H1 (cell line): ENCODE data around the gene MIF. TPM values are rescaled to one million over a fixed set of nuclear protein-coding genes. Genes with fewer than 3 reads are reported as not detected.

Experiments
- BACH1 ChIP-seq: IDR thresholded peaks from 2 replicates; pipeline ENCODE4 v1.6.1; 2012; ENCODE audit warnings: low read length, improper control_type of control experiment
- CHD2 ChIP-seq: IDR thresholded peaks from 2 replicates; pipeline ENCODE4 v1.6.1; 2012; ENCODE audit warnings: low read length, improper control_type of control experiment
- CREB1 ChIP-seq: IDR thresholded peaks from 2 replicates; pipeline ENCODE4 v1.6.1; 2012; ENCODE audit warnings: inconsistent platforms
- GABPA ChIP-seq: IDR thresholded peaks from 2 replicates; pipeline ENCODE4 v1.6.1; 2011; ENCODE audit warnings: mild to moderate bottlenecking, low read length, moderate library complexity, borderline replicate concordance; ENCODE audit not compliant: insufficient read depth
- KDM4A ChIP-seq: IDR thresholded peaks from one replicate; pipeline ENCODE4 v1.7.1; 2012; ENCODE audit warnings: low read depth, mild to moderate bottlenecking, moderate library complexity, low read length, inconsistent platforms; ENCODE audit not compliant: severe bottlenecking
- PHF8 ChIP-seq: fragments of 200-600 bp; sonication (generic); conservative IDR thresholded peaks from 2 replicates; pipeline ENCODE4 v1.7.1; 2012; ENCODE audit warnings: low read depth, mild to moderate bottlenecking, inconsistent platforms, low read length, moderate library complexity
- POLR2A ChIP-seq, 2 experiments: IDR thresholded peaks; 1 replicate in 1 of 2; 2 replicates in 1 of 2; pipeline ENCODE4 v1.6.1; 2011; ENCODE audit warnings: low read depth in 2 of 2, low read length in 2 of 2, mild to moderate bottlenecking in 2 of 2; ENCODE audit errors: control extremely low read depth in 1 of 2
- POLR2AphosphoS5 ChIP-seq: IDR thresholded peaks from 2 replicates; pipeline ENCODE4 v1.6.1; 2011; ENCODE audit warnings: low read depth, low read length
- RAD21 ChIP-seq, 2 experiments: IDR thresholded peaks in 1 of 2; conservative IDR thresholded peaks in 1 of 2; 2 replicates each; pipeline ENCODE4 v1.6.1; 2011; ENCODE audit warnings: low read depth in 2 of 2, low read length in 2 of 2, improper control_type of control experiment in 1 of 2, inconsistent platforms in 1 of 2, mild to moderate bottlenecking in 1 of 2, moderate library complexity in 1 of 2
- RBBP5 ChIP-seq: IDR thresholded peaks from 2 replicates; pipeline ENCODE4 v1.7.1; 2012; ENCODE audit warnings: low read depth, mild to moderate bottlenecking, inconsistent platforms, low read length, moderate library complexity, borderline replicate concordance
- SIN3A ChIP-seq, 2 experiments: IDR thresholded peaks in 1 of 2; conservative IDR thresholded peaks in 1 of 2; 2 replicates each; pipeline ENCODE4 v1.6.1; 2011 to 2012; ENCODE audit warnings: low read length in 2 of 2, improper control_type of control experiment in 1 of 2, low read depth in 1 of 2, mild to moderate bottlenecking in 1 of 2
- SP1 ChIP-seq: IDR thresholded peaks from 2 replicates; pipeline ENCODE4 v1.6.1; 2011; ENCODE audit warnings: low read depth, low read length
- SP4 ChIP-seq: IDR thresholded peaks from 2 replicates; pipeline ENCODE4 v1.6.1; 2012; ENCODE audit warnings: low read length, inconsistent platforms
- SRF ChIP-seq: IDR thresholded peaks from 2 replicates; pipeline ENCODE4 v1.6.1; 2011; ENCODE audit warnings: mild to moderate bottlenecking, low read depth, low read length, moderate library complexity
- TAF1 ChIP-seq: IDR thresholded peaks from 2 replicates; pipeline ENCODE4 v1.6.1; 2011; ENCODE audit warnings: mild to moderate bottlenecking, low read depth, low read length
- TBP ChIP-seq: IDR thresholded peaks from 2 replicates; pipeline ENCODE4 v1.6.1; 2011; ENCODE audit warnings: low read depth, low read length, improper control_type of control experiment
- TCF12 ChIP-seq: IDR thresholded peaks from 2 replicates; pipeline ENCODE4 v1.6.1; 2011; ENCODE audit warnings: low read depth, mild to moderate bottlenecking, low read length
- TEAD4 ChIP-seq: IDR thresholded peaks from 2 replicates; pipeline ENCODE4 v1.6.1; 2012; ENCODE audit warnings: low read depth, low read length, inconsistent platforms, mixed read lengths
- polyA plus RNA-seq, 7 experiments: library from polyadenylated mRNA; depleted of rRNA in 3 of 7; stranded (reverse) in 5 of 7; unstranded in 2 of 7; fragments of >200 nt in 5 of 7; fragments of 200-250 nt in 2 of 7; gene quantifications; 1 replicate in 5 of 7; 2 replicates in 1 of 7; 4 replicates in 1 of 7; pipeline versions ENCODE4 v1.2.1 to v1.2.3, GENCODE V29; 2011 to 2013; ENCODE audit warnings: missing spikeins in 2 of 7, mixed read lengths in 2 of 7
- total RNA-seq: library from RNA; stranded (reverse); fragmentation: NEBNext Ultra II Directional; extraction: Animal tissue kit (Norgen Biotek cat#: 25700); gene quantifications from 2 replicates; pipeline ENCODE4 v1.2.1, GENCODE V29; 2021
- TF ChIP-seq, protein P1 (sequence below), 3 experiments: IDR thresholded peaks; 1 replicate in 2 of 3; 2 replicates in 1 of 3; pipeline versions ENCODE4 v1.5.1 to v1.6.1; 2011; ENCODE audit warnings: low read length in 3 of 3, mild to moderate bottlenecking in 3 of 3, inconsistent platforms in 2 of 3, low read depth in 1 of 3, moderate library complexity in 1 of 3; ENCODE audit not compliant: insufficient read depth in 1 of 3; ENCODE audit errors: control extremely low read depth in 1 of 3
- TF ChIP-seq, protein P2 (sequence below): IDR thresholded peaks from 2 replicates; pipeline ENCODE4 v1.6.1; 2012; ENCODE audit warnings: inconsistent platforms

Gene MIF
- total and polyA plus RNA-seq, 2 of the 8 experiments (the other 6 are each of a cell fraction or from before 2014, with no cell fraction given), result 1,082 to 1,870 TPM

DNA sequence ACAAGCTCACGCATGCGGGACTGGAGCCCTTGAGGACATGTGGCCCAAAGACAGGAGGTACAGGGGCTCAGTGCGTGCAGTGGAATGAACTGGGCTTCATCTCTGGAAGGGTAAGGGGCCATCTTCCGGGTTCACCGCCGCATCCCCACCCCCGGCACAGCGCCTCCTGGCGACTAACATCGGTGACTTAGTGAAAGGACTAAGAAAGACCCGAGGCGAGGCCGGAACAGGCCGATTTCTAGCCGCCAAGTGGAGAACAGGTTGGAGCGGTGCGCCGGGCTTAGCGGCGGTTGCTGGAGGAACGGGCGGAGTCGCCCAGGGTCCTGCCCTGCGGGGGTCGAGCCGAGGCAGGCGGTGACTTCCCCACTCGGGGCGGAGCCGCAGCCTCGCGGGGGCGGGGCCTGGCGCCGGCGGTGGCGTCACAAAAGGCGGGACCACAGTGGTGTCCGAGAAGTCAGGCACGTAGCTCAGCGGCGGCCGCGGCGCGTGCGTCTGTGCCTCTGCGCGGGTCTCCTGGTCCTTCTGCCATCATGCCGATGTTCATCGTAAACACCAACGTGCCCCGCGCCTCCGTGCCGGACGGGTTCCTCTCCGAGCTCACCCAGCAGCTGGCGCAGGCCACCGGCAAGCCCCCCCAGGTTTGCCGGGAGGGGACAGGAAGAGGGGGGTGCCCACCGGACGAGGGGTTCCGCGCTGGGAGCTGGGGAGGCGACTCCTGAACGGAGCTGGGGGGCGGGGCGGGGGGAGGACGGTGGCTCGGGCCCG is at the start of gene MIF (continued):
- TF ChIP-seq POLR2AphosphoS5 (peak; percentile 93), CREB1 (peak; percentile 89), POLR2A (IDR thresholded peaks at IDR 0.05; ENCODE audit: control extremely low read depth in 1 of 2, low read depth in 2 of 2, low read length in 2 of 2) (peak; percentile 94 to 96), RAD21 (IDR thresholded peaks at IDR 0.05 in 1 of 2, conservative IDR thresholded peaks at IDR 0.05 in 1 of 2; ENCODE audit: low read depth in 2 of 2, low read length in 2 of 2) (peak; percentile 33 to 53; a peak in 3 of 4 replicates), RBBP5 (no peak), KDM4A (peak; percentile 31), TAF1 (peak; percentile 77), SP4 (no peak), TCF12 (no peak), BACH1 (no peak), CHD2 (peak; percentile 11; the same call in 1 of the 2 replicates), SIN3A (conservative IDR thresholded peaks at IDR 0.05 in 1 of 2, IDR thresholded peaks at IDR 0.05 in 1 of 2; ENCODE audit: low read depth in 1 of 2, low read length in 2 of 2) (peak in 1 of 2 experiments; percentile 58; a peak in 2 of 4 replicates), TEAD4 (no peak), SP1 (peak; percentile 57; the same call in 1 of the 2 replicates), SRF (no peak), PHF8 (peak; percentile 75), GABPA (no peak), TBP (peak; percentile 81)
- TF ChIP-seq, protein P1, sequence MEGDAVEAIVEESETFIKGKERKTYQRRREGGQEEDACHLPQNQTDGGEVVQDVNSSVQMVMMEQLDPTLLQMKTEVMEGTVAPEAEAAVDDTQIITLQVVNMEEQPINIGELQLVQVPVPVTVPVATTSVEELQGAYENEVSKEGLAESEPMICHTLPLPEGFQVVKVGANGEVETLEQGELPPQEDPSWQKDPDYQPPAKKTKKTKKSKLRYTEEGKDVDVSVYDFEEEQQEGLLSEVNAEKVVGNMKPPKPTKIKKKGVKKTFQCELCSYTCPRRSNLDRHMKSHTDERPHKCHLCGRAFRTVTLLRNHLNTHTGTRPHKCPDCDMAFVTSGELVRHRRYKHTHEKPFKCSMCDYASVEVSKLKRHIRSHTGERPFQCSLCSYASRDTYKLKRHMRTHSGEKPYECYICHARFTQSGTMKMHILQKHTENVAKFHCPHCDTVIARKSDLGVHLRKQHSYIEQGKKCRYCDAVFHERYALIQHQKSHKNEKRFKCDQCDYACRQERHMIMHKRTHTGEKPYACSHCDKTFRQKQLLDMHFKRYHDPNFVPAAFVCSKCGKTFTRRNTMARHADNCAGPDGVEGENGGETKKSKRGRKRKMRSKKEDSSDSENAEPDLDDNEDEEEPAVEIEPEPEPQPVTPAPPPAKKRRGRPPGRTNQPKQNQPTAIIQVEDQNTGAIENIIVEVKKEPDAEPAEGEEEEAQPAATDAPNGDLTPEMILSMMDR (IDR thresholded peaks at IDR 0.05; ENCODE audit: control extremely low read depth in 1 of 3, insufficient read depth in 1 of 3, low read depth in 1 of 3, low read length in 3 of 3), result peak; percentile 74 to 89 (median 82)
- TF ChIP-seq, protein P2, sequence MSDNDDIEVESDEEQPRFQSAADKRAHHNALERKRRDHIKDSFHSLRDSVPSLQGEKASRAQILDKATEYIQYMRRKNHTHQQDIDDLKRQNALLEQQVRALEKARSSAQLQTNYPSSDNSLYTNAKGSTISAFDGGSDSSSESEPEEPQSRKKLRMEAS, result peak; percentile 58; the same call in 1 of the 2 replicates
